Fibroblast of villous mesenchyme (primary cell): ENCODE measurements around the gene CASP8AP2. TPM values are rescaled to one million over a fixed set of nuclear protein-coding genes. Genes with fewer than 3 reads are reported as not detected.
"Not testable (repeated sequence)": the region's sequence is repeated elsewhere in the genome, so short reads cannot be mapped to it uniquely, and the experiment has no call there.

Experiments used
- DNase-seq: peaks from one replicate; pipeline ENCODE4 v3.0.0-alpha.2; 2010; ENCODE audit warnings: low read depth
- H3K4me3 ChIP-seq: 2 replicates; pipeline ENCODE4 v1.5.1; 2011; ENCODE audit warnings: low read depth, mild to moderate bottlenecking, low read length
- CTCF ChIP-seq: IDR thresholded peaks from 2 replicates; pipeline ENCODE4 v1.5.1; 2012; ENCODE audit warnings: low read depth, mild to moderate bottlenecking, low read length; ENCODE audit not compliant: insufficient read depth
- total RNA-seq: library from RNA; depleted of rRNA; stranded (reverse); fragments of >200 nt; gene quantifications from 2 replicates; pipeline ENCODE4 v1.2.3, GENCODE V29; 2012

CASP8AP2 gene
- 11.9 and 18.1 TPM in 2 replicates for total RNA-seq

GRCh38 chr6:89829472-89830169 is at the start of gene CASP8AP2:
Gene CASP8AP2 (plus strand): TSS chr6:89829880.
- peak; percentile 99 for DNase-seq
- H3K4me3 ChIP-seq = peak within 1 kb of the TSS; percentile 98
- no peak for TF ChIP-seq CTCF

GRCh38 chr6:89781070-89782034 is 48.3 kb upstream of the CASP8AP2 start:
- no peak overlapping the region for H3K4me3 ChIP-seq
- no peak for TF ChIP-seq CTCF
- DNase-seq = no peak

GRCh38 chr6:89782222-89782621 is 47.5 kb upstream of the CASP8AP2 start:
- no peak for TF ChIP-seq CTCF
- no peak for DNase-seq
- H3K4me3 ChIP-seq = no peak overlapping the region

GRCh38 chr6:89783293-89783692 is 46.4 kb upstream of the CASP8AP2 start:
- DNase-seq, H3K4me3 ChIP-seq: not testable (repeated sequence)

GRCh38 chr6:89784838-89785237 is 44.8 kb upstream of the CASP8AP2 start:
- H3K4me3 ChIP-seq = no peak overlapping the region
- no peak for TF ChIP-seq CTCF
- DNase-seq = no peak

GRCh38 chr6:89786970-89787369 is 42.7 kb upstream of the CASP8AP2 start:
- no peak for DNase-seq
- TF ChIP-seq CTCF = no peak
- H3K4me3 ChIP-seq = no peak overlapping the region

GRCh38 chr6:89787660-89788328 is 41.9 kb upstream of the CASP8AP2 start:
- no peak overlapping the region for H3K4me3 ChIP-seq
- TF ChIP-seq CTCF = no peak
- DNase-seq = no peak
